ENCODE data around the gene ADAMTS17. TPM values are rescaled to one million over a fixed set of nuclear protein-coding genes. Genes with fewer than 3 reads are reported as not detected.

Gene ADAMTS17
- total and polyA plus RNA-seq, 8 donors = 4.2 to 16.4 (median 10.8) TPM

GRCh38 chr15:100261302-100262240, 80.2 kb downstream of the ADAMTS17 start:
- no peak overlapping the region for H3K27ac ChIP-seq
- no peaks in the 10 kb centered on the region for H3K4me1 ChIP-seq
- H3K4me3 ChIP-seq = no peak overlapping the region
- H3K36me3 ChIP-seq = peaks cover 0 to 11% (median 0%) of the 10 kb centered on the region in 3 donors
- no peaks in the 10 kb centered on the region for H3K9me3 ChIP-seq
- TF ChIP-seq CTCF (IDR thresholded peaks at IDR 0.05) = no peak
- DNase-seq (no peak), ATAC-seq (no peak), FAIRE-seq (no peak)
- H3K27me3 ChIP-seq = no peaks in the 10 kb centered on the region
- 93 to 94% methylated on average over 25 of the region's 25 CpGs for WGBS, 2 donors
- intact Hi-C loops (cut with DNase I) = no loop called here

DNA sequence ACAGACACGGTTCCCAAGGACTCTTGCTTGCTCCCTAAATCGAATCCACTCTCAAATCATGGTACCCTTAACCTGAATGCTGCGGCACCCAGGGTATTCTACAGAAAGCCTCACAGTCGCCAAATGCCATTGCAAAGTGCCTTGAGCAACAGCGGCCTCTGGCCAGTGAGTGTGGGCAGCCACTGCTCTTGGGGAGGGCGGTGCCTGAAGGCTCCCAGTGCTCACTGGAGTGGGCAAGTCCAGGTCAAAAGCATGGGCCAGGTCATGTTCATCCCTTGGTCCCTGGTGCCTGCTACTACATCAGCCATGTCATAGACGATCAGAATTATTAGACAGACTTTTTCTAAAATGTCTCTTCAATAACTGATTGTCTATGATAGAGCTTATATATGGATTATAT, 82.5 kb downstream of the ADAMTS17 start:
- no peaks in the 10 kb centered on the region for H3K4me1 ChIP-seq
- FAIRE-seq (no peak), DNase-seq (peak in 1 of 6 donors; percentile 2), ATAC-seq (no peak)
- peaks cover 0 to 11% (median 0%) of the 10 kb centered on the region in 3 donors for H3K36me3 ChIP-seq
- 89 to 95% methylated on average over 7 of the region's 7 CpGs for WGBS, 2 donors
- H3K9me3 ChIP-seq = no peaks in the 10 kb centered on the region
- intact Hi-C loops (cut with DNase I) = no loop called here
- no peak for TF ChIP-seq CTCF (IDR thresholded peaks at IDR 0.05)
- H3K4me3 ChIP-seq = no peak overlapping the region
- H3K27ac ChIP-seq = no peak overlapping the region
- H3K27me3 ChIP-seq = no peaks in the 10 kb centered on the region

DNA sequence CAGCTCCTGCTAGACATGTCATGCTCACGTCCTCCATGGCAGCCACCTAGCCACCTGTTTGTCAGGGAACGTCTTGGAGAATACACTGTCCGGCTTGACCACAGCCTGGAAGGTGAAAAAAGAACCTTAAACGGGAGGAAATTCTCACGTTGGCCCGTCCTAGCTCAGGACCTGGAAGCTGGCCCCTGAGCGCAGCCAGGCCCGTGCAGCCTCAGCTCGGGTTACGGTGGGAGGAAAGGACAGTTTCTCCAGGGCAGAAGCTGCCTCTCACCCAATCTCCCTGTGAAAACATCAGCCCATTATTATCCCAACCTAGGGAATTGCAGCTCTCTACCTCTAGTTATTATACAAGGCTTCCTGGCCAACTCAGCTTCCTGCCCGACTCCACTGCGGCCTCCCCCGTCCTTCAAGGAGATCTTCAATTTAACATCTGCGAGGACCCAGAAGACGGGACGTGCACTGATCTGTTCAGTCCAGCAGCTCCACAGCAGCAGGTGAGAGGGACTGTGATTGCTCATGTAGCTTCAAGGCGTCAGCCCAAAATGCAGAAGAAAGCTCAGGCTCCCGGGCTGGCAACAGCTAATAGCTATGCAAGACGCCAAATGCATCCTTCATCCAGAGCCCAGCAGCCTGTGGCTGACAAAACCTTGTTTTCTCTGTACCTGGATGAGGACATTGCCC, 84.7 kb downstream of the ADAMTS17 start:
- intact Hi-C loops (cut with DNase I) = no loop called here
- Histone ChIP-seq H3K27me3 (no peaks in the 10 kb centered on the region), H3K27ac (no peak overlapping the region), H3K36me3 (peaks cover 0 to 10% (median 0%) of the 10 kb centered on the region in 3 donors), H3K4me1 (no peaks in the 10 kb centered on the region), H3K4me3 (no peak overlapping the region), H3K9me3 (no peaks in the 10 kb centered on the region)
- TF ChIP-seq CTCF (IDR thresholded peaks at IDR 0.05) = no peak
- FAIRE-seq (no peak), ATAC-seq (no peak), DNase-seq (peak in 1 of 6 donors; percentile 5)
- 90 to 92% methylated on average over 19 of the region's 19 CpGs for WGBS, 2 donors

DNA sequence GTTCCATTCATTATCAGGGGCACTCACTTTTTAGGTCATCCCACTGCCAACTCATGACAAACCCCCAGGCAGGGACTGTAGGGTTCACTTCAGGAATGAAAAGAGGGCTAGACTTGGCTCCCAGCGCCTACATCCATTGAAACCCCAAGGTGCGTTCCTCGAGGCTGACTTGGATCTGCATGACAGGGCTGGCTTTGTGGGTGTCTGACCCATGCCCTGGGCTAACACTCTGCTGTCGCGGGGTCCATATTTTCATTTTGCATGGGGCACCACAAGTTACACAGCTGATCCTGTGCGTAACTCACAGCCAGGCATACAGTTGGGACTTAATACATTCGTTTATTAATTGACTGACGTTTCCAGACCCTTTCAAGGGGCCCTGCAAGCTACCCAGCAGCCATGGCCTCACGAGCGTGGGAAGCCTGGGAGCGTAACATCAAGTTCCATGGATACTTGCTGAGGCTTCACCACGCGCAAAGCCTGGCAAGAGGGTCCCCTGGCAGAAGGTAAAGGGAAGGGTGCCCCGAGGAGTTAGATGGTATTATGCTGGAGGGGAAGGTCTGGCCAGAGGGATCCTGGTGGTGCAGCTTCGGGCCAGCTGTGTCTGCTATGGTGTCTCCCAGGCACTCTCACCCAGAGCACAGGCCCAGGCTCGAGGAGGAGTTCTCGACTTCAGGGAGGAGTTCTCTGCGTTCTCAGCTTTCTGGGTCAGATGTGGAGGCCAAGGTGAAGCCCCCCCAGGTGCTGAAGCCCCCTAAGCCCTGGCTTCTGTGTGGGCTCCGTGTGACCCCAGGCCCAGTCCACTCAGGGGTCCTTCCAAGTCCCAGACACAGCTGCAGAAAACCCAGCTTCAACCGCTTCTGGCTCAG, 85.4 kb downstream of the ADAMTS17 start:
- 95% methylated on average over 20 of the region's 20 CpGs for WGBS, 2 donors
- H3K36me3 ChIP-seq = peaks cover 0 to 7% (median 0%) of the 10 kb centered on the region in 3 donors
- no peak overlapping the region for H3K4me3 ChIP-seq
- peak in 1 of 6 donors; percentile 5 for DNase-seq
- H3K27me3 ChIP-seq = no peaks in the 10 kb centered on the region
- intact Hi-C loops (cut with DNase I) = no loop called here
- no peak for FAIRE-seq
- H3K9me3 ChIP-seq = no peaks in the 10 kb centered on the region
- no peak for TF ChIP-seq CTCF (IDR thresholded peaks at IDR 0.05)
- no peak overlapping the region for H3K27ac ChIP-seq
- no peaks in the 10 kb centered on the region for H3K4me1 ChIP-seq
- no peak for ATAC-seq
